Effector memory CD4-positive, alpha-beta T cell (primary cell): Measurements from ENCODE around the gene MAP4K4.

Source experiments
- DNase-seq, 3 donors: peaks; one replicate each; pipeline ENCODE4 v3.0.0-alpha.2; 2020
- H3K27ac ChIP-seq: 2 replicates; pipeline ENCODE4 v1.7.0; 2013; ENCODE audit warnings: mild to moderate bottlenecking, low read length, moderate library complexity; ENCODE audit not compliant: insufficient read depth, poor library complexity, severe bottlenecking
- H3K27me3 ChIP-seq: replicated peaks from 2 replicates; pipeline ENCODE4 v1.7.0; 2013; ENCODE audit warnings: mild to moderate bottlenecking, low read length; ENCODE audit not compliant: insufficient read depth, control insufficient read depth, poor library complexity, severe bottlenecking
- H3K36me3 ChIP-seq: 2 replicates; pipeline ENCODE4 v1.7.0; 2013; ENCODE audit warnings: mild to moderate bottlenecking, low read length, moderate library complexity; ENCODE audit not compliant: control insufficient read depth, insufficient read depth
- H3K4me1 ChIP-seq: 2 replicates; pipeline ENCODE4 v1.7.0; 2013; ENCODE audit warnings: low read length, mild to moderate bottlenecking; ENCODE audit not compliant: control insufficient read depth, insufficient read depth, poor library complexity, severe bottlenecking
- H3K4me3 ChIP-seq: 2 replicates; pipeline ENCODE4 v1.7.0; 2013; ENCODE audit warnings: low read length, low read depth, mild to moderate bottlenecking; ENCODE audit not compliant: insufficient read depth, poor library complexity, severe bottlenecking
- H3K9me3 ChIP-seq: 2 replicates; pipeline ENCODE4 v1.7.0; 2013; ENCODE audit warnings: mild to moderate bottlenecking, low read length, moderate library complexity; ENCODE audit not compliant: control insufficient read depth

MAP4K4 gene

DNA sequence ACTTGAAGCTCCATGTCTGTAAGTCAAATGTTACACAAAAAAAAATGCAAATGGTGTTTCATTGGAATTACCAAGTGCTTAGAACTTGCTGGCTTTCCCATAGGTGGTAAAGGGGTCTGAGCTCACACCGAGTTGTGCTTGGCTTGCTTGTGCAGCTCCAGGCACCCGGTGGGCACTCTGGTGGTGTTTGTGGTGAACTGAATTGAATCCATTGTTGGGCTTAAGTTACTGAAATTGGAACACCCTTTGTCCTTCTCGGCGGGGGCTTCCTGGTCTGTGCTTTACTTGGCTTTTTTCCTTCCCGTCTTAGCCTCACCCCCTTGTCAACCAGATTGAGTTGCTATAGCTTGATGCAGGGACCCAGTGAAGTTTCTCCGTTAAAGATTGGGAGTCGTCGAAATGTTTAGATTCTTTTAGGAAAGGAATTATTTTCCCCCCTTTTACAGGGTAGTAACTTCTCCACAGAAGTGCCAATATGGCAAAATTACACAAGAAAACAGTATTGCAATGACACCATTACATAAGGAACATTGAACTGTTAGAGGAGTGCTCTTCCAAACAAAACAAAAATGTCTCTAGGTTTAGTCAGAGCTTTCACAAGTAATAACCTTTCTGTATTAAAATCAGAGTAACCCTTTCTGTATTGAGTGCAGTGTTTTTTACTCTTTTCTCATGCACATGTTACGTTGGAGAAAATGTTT lies 196.3 kb downstream of the MAP4K4 start:
- no peak overlapping the region for H3K4me3 ChIP-seq
- H3K4me1 ChIP-seq: no peaks in the 10 kb centered on the region
- DNase-seq: no peak
- H3K27ac ChIP-seq: no peak overlapping the region
- H3K36me3 ChIP-seq: peaks cover 34% of the 10 kb centered on the region
- no peaks in the 10 kb centered on the region for H3K27me3 ChIP-seq
- H3K9me3 ChIP-seq: no peaks in the 10 kb centered on the region

DNA sequence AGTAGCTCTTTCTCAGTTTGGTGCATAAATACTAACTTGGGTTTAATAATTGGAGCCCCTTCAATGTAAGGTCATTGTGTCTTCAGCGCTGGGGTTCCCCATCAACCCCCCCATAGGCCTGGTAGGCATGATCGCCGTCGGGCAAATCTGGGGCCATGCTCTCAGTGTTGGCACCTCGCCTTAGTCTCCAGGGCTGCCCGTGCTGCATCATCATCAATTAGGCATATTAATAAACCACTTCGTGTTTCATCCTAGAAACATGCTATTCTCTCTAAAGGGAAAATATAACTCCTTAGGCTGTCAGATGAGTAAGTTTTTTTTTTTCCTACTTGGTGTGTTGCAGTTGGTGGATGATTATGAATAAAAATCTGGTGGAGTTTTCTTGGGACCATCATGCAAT lies 197.5 kb downstream of the MAP4K4 start:
- peaks cover under 1% of the 10 kb centered on the region for H3K4me1 ChIP-seq
- no peak for DNase-seq
- peaks cover 24% of the 10 kb centered on the region for H3K36me3 ChIP-seq

DNA sequence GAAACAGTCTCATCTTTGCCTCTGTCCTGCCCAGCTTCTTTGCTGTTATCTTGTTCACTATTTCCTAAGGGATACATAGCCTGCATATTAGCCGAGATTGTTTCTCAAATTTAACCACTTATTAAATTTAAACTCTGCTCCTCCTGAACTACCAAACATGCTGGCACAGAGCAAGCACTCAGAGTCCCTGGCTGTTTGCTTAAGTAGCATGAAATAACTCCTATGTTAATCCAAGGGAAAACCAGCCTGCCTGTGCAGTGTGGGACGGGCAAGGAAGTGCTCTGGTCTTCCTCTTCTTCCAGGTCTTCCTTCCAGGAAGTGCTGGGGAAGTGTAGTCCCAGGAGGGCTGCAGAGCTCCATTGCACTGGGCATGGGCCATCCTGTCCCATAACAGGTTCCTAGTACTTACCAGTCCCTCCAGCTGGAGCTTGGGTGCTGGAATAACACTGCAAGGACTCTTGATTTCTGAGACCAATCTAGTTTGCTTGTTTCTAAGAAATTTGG lies 198.4 kb downstream of the MAP4K4 start:
- no peak overlapping the region for H3K4me3 ChIP-seq
- DNase-seq: no peak
- H3K36me3 ChIP-seq: peaks cover 21% of the 10 kb centered on the region
- H3K27me3 ChIP-seq: no peaks in the 10 kb centered on the region
- no peak overlapping the region for H3K27ac ChIP-seq
- peaks cover 4% of the 10 kb centered on the region for H3K4me1 ChIP-seq
- no peaks in the 10 kb centered on the region for H3K9me3 ChIP-seq

More for the DNA sequence above, 197.5 kb downstream of the MAP4K4 start:
- no peaks in the 10 kb centered on the region for H3K27me3 ChIP-seq
- no peak overlapping the region for H3K27ac ChIP-seq
- H3K9me3 ChIP-seq: no peaks in the 10 kb centered on the region
- no peak overlapping the region for H3K4me3 ChIP-seq

GRCh38 chr2:101897301-101897700 lies 199.8 kb downstream of the MAP4K4 start:
- H3K27me3 ChIP-seq: no peaks in the 10 kb centered on the region
- DNase-seq: no peak
- H3K9me3 ChIP-seq: no peaks in the 10 kb centered on the region
- no peak overlapping the region for H3K27ac ChIP-seq
- H3K4me3 ChIP-seq: no peak overlapping the region
- H3K36me3 ChIP-seq: peaks cover 11% of the 10 kb centered on the region
- peaks cover 4% of the 10 kb centered on the region for H3K4me1 ChIP-seq

DNA sequence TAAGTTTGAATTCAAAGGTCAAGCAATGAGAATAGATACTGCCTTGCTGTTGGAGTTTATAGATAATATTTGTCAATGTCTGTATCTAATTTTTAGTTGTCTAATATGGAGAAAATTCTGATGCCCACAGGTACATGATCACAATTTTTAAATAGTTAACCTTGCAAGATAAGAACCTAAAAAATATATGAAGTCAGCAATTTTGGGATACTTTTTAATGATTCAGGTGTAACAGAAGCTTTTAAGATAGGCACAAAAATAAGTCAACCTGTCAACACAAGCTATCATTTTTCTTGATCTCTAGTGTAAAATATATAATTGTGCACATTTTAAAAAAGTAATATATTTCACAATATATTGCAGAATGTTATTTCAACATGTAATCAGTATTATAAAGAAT lies 201.8 kb downstream of the MAP4K4 start:
- Histone ChIP-seq H3K36me3 (no peaks in the 10 kb centered on the region), H3K27me3 (no peaks in the 10 kb centered on the region), H3K4me1 (peaks cover 4% of the 10 kb centered on the region), H3K9me3 (no peaks in the 10 kb centered on the region), H3K4me3 (no peak overlapping the region), H3K27ac (no peak overlapping the region)
- no peak for DNase-seq

DNA sequence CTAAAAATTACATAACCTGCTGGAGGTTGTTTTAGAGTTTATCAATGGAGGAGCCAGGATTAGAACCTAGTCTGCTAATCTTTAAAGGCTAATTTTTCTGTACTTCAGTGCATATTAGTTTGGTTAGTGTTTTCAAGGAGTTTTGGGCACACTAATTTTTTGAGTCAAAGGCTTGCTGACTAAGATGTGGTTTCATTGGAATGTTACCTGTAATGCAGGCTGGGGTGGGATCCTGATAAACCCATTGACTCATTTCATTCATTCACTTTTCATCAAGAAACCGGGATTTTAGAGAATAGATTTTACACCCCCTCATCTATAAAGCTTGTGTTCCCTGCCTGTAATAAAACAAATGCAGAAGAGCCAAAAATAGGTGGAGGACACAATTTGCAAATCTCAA lies 202.4 kb downstream of the MAP4K4 start:
- Histone ChIP-seq H3K4me3 (no peak overlapping the region), H3K36me3 (no peaks in the 10 kb centered on the region), H3K27me3 (no peaks in the 10 kb centered on the region), H3K4me1 (peaks cover 4% of the 10 kb centered on the region), H3K9me3 (no peaks in the 10 kb centered on the region), H3K27ac (no peak overlapping the region)
- DNase-seq: no peak

DNA sequence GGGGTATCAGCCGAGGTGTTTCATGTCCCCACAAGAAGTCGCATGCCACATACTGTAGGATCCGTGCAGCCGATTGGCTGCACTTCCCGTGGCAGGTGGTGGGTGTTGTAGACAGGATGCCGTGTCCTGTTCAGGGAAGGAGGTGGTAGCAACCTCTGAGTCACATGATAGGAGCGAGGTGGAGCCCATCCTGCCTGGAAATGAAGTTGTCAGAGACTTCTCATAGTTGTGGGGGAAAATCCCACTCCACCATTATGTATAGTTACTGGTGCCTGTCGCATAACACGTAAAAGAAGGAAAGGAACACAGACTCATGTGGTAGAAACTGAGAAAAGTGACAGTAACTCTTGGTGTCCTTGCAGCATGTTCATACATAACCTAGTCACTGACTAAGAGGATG lies 202.9 kb downstream of the MAP4K4 start:
- no peaks in the 10 kb centered on the region for H3K27me3 ChIP-seq
- no peak overlapping the region for H3K4me3 ChIP-seq
- no peaks in the 10 kb centered on the region for H3K36me3 ChIP-seq
- H3K4me1 ChIP-seq: peaks cover 4% of the 10 kb centered on the region
- H3K27ac ChIP-seq: no peak overlapping the region
- no peak for DNase-seq
- no peaks in the 10 kb centered on the region for H3K9me3 ChIP-seq

DNA sequence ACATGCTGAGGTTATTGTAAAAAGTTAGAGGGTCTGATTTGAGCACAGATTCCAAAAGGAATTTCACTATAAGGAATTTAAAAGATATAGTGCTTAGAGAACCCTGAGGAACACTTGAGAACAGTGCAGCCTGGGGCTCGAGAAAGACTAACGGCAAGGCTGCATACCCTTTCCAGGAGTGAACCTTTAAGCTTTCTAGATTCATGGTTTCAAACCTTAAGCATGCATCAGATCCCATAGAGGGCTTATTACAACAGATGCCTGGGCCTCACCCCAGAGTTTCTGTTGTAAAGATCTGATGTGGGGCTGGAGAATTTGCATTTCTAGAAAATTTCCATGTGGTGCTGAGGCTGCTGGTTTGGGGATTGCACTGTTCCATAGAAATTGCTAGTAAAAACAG lies 203.7 kb downstream of the MAP4K4 start:
- no peaks in the 10 kb centered on the region for H3K9me3 ChIP-seq
- no peak for DNase-seq
- H3K27ac ChIP-seq: no peak overlapping the region
- H3K36me3 ChIP-seq: no peaks in the 10 kb centered on the region
- no peak overlapping the region for H3K4me3 ChIP-seq
- H3K27me3 ChIP-seq: no peaks in the 10 kb centered on the region
- peaks cover 4% of the 10 kb centered on the region for H3K4me1 ChIP-seq

DNA sequence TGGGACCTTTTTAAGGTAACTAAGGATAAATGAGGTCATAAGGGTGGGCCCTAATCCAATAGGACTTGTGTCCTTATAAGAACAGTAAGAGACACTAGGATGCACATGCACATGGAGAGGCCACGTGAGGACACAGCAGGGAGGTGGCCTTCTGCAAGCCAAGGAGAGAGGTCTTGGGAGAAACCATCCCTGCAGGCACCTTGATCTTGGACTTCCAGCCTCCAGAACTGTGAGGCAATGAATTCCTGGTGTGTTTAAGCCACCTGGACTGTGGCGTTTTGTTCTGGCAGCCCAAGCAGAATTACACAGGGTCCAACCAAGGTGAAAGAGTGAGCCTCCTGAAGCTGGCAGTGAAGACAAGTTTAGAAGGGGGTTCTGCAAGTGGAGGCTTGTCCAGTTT lies 204.7 kb downstream of the MAP4K4 start:
- DNase-seq: no peak
- H3K4me3 ChIP-seq: no peak overlapping the region
- no peaks in the 10 kb centered on the region for H3K36me3 ChIP-seq
- peaks cover 4% of the 10 kb centered on the region for H3K4me1 ChIP-seq
- H3K9me3 ChIP-seq: no peaks in the 10 kb centered on the region
- no peak overlapping the region for H3K27ac ChIP-seq
- no peaks in the 10 kb centered on the region for H3K27me3 ChIP-seq

GRCh38 chr2:101904916-101905315 lies 207.4 kb downstream of the MAP4K4 start:
- Histone ChIP-seq H3K27ac (no peak overlapping the region), H3K9me3 (peaks cover 2% of the 10 kb centered on the region), H3K4me3 (no peak overlapping the region), H3K36me3 (no peaks in the 10 kb centered on the region), H3K27me3 (no peaks in the 10 kb centered on the region), H3K4me1 (peaks cover 4% of the 10 kb centered on the region)
- DNase-seq: no peak
